NK-92 (cell line): ENCODE results near the gene GNAI1.

Source experiments
- DNase-seq: peaks from one replicate; lab custom pipeline; 2025; ENCODE audit not compliant: unreplicated experiment; lab: John Stamatoyannopoulos, UW

Gene GNAI1

GRCh38 chr7:80131675-80132435, 2.8 kb upstream of the GNAI1 start:
- DNase-seq: no peak

- no peak for DNase-seq
Observed at GRCh38 chr7:80132594-80132993, 2.0 kb upstream of the GNAI1 start.

GRCh38 chr7:80133361-80134114, 1.1 kb upstream of the GNAI1 start:
- no peak for DNase-seq

- DNase-seq: no peak
Observed at GRCh38 chr7:80134115-80134535, 506 bp upstream of the GNAI1 start.

- no peak for DNase-seq
Observed at GRCh38 chr7:80135309-80136104, 876 bp downstream of the GNAI1 start.

- no peak for DNase-seq
Observed at GRCh38 chr7:80136261-80137055, 1.8 kb downstream of the GNAI1 start.

- no peak for DNase-seq
Observed at GRCh38 chr7:80137410-80137809, 2.8 kb downstream of the GNAI1 start.

- no peak for DNase-seq
Observed at GRCh38 chr7:80139236-80139635, 4.6 kb downstream of the GNAI1 start.

GRCh38 chr7:80140388-80140787, 5.8 kb downstream of the GNAI1 start:
- DNase-seq: no peak

- no peak for DNase-seq
Observed at GRCh38 chr7:80141376-80141775, 6.7 kb downstream of the GNAI1 start.

- no peak for DNase-seq
Observed at GRCh38 chr7:80142853-80143580, 8.4 kb downstream of the GNAI1 start.

GRCh38 chr7:80145780-80146422, 11.3 kb downstream of the GNAI1 start:
- no peak for DNase-seq

GRCh38 chr7:80146545-80147182, 12.0 kb downstream of the GNAI1 start:
- no peak for DNase-seq

- no peak for DNase-seq
Observed at GRCh38 chr7:80147543-80148391, 13.1 kb downstream of the GNAI1 start.

- no peak for DNase-seq
Observed at GRCh38 chr7:80150611-80151273, 16.1 kb downstream of the GNAI1 start.

GRCh38 chr7:80151274-80151665, 16.6 kb downstream of the GNAI1 start:
- DNase-seq: no peak

GRCh38 chr7:80153446-80153845, 18.8 kb downstream of the GNAI1 start:
- DNase-seq: no peak
